Activated T-cell treated with anti-CD3 and anti-CD28 coated beads, Interleukin-2, amount 50 U/mL, for 48 hours (primary cell): ENCODE results near the gene OR6K3.

Source experiments
- DNase-seq, 2 experiments: peaks; one replicate each; pipeline ENCODE4 v3.0.0-alpha.2; 2020

Gene OR6K3

DNA sequence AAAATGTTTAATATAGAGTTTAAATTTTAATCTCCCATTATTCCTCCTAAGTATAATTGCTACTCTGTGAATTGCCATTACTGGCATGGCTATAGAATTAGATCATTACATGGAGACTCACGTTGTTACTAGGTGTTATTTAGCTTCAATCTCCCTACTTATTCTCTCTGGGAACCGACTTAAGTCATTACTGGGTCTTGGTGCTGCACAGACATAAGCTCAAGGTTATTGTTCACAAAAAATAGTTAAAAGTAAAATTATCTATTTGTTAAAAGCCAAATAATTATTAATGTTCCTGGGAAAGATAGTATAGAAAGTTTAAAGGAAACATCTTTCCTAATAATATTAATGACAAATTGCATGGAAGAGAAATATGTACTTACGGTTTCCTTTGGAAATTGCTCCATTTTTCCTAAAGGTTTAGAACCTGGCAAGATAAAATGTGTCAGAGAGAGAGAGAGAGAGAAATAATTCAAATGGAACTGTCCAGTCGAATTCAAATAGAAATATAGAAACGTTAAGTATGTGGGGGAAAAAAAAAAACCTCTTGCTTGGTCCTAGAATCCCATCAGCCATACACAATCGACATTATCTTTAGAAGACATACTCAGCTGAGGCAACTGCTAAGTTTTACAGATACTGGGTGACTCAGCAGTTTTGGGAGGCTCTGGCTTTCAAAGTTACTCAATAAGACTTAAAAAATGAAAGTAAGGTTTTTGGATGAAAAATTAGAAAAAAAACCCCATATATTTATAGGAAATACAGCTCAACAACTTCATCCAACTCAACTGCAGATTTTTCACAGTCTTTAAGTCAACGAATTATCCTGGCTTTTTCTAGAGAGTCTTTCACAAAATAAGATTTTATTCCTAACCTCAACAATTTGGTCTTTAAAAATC, 34.2 kb downstream of the OR6K3 start, which contains the start of gene SPTA1:
TSS of gene SPTA1 (minus strand) at position 605 of the 899 bp plus-strand sequence. CDS start at position 407, 198 bp downstream.
- DNase-seq: no peak

DNA sequence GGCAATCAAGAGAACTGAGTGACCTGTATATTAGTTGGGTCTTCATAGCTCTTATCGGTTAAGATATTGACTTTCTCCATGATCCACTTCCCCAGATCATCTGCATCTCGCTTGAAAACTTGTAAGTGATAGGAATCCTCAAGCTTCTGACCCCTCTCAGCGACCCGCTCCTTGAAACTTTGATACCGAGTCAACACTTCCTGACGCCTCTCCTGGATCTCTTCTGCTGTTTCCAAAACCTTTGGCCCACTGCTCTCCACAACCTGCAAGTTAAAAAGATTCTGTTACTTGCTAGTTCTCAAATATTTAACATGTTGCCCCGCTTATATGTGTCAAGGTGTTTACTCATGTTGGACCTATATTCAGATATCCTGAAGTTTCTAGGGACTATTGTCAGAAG, 35.4 kb downstream of the OR6K3 start:
- DNase-seq: no peak

DNA sequence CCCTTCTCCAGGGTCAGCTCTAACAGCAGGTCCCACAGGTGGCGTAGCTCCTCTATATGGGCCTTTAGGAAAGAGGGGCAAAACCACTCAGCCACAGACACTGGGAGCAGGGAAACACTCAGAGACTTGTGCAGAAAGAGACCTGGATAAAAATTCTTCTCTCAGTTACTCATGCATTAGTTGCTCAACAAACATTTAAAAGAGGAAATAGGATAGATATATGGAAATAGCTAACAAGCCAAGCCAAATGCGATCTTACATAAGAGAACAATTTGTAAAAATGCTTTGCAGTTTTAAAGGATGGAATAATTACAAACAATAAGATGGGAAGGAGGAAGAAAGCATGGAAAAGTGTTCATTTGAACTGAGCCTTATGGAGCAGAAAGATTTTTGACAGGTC, 38.9 kb downstream of the OR6K3 start:
- no peak for DNase-seq

DNA sequence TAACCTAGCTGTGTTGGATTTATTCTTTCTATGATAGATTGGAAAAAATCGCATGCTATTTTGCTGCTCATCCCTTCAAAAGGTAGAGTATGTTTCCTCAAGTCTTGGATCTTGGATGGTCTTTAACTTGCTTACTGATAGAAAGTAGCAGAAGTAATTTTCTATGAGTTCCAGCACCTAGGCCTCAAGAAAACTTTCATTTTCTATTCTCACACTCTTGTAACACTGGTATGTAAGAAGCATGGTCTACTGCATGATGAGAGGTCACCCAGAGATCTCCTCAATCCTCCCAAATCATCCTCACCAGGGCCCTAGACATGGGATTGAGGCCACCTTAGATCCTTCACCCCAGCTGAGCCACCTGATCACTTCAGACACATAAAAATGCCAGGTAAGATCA, 41.2 kb downstream of the OR6K3 start:
- no peak for DNase-seq

DNA sequence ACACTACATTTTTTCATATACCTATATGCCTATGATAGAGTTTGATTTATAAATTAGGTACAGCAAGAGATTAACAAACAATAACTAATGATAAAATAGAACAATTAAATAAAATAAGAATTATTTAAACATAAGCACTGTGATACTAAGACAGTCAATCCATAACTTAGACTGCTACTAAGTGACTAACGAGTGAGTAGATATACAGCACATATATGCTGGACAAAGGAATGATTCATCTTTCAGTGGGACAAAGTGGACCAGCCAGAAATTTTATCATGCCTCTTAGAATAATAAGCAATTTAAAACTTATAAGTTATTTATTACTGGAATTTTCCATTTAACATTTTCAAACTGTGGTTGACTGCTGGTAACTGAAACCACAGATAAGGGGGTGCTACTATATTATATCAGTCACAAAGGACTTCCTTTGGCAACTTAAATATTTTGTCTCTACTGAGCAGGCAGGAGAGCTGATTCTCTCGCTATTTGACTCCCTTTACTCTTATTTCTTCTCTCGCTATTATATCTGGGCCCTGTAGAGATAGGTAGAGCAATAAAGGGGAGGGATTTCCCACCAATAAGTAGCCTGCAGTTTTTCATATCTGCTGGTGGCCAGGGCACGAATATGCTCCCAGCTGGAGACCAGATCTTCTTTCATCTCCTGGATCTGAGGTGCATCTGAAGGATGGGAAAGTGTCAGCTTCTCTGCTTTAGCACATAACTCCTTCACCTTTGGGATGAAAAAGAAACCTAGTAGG, 44.8 kb downstream of the OR6K3 start:
- DNase-seq: no peak

DNA sequence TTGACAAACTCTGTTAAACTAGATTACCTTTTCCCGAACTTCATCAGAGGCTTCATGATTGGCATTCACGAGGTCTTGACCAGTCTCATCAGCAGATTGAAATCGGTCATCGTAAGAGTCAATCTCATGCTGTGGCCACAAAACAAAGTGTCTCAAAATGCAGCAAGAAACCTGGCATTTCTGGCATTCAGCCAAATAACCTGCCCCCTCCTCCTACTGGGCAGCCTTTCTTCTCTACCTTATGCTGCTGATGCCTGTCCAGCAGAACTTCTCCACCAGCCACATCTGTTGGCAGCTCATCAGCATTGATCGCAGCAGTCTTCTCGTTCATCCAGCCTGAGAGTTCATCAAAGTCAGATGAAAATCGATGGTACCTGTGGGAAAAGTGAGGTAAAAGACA, 46.2 kb downstream of the OR6K3 start:
- DNase-seq: no peak
